ENCODE measurements around the gene EPS8L3. TPM values are rescaled to one million over a fixed set of nuclear protein-coding genes. Genes with fewer than 3 reads are reported as not detected.
A peak's percentile ranks its signal among the peaks of the same experiment; 100 is the strongest.

The EPS8L3 gene, protein sequence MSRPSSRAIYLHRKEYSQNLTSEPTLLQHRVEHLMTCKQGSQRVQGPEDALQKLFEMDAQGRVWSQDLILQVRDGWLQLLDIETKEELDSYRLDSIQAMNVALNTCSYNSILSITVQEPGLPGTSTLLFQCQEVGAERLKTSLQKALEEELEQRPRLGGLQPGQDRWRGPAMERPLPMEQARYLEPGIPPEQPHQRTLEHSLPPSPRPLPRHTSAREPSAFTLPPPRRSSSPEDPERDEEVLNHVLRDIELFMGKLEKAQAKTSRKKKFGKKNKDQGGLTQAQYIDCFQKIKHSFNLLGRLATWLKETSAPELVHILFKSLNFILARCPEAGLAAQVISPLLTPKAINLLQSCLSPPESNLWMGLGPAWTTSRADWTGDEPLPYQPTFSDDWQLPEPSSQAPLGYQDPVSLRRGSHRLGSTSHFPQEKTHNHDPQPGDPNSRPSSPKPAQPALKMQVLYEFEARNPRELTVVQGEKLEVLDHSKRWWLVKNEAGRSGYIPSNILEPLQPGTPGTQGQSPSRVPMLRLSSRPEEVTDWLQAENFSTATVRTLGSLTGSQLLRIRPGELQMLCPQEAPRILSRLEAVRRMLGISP
- total RNA-seq (2011; cell fraction: chromatin; rRNA removed; ENCODE audit: low replicate concordance): not detected in 2 replicates
- total RNA-seq (2011; cell fraction: nucleolus; rRNA removed): not detected in 2 replicates
- total RNA-seq (2011; cell fraction: nucleoplasm; rRNA removed): not detected in 2 replicates
- total RNA-seq (2014; rRNA removed) (not detected in 2 replicates), total RNA-seq (2014; rRNA removed; fragmentation: Illumina TruSeq; extraction: Trizol) (0.15 TPM in 1 of 2 replicates, not detected in the other), total RNA-seq (2015; rRNA removed; fragmentation: Illumina TruSeq; extraction: Trizol) (not detected in 2 replicates), total RNA-seq (2021) (0.42 and 0.51 TPM in 2 replicates), polyA plus RNA-seq (2011; rRNA removed) (0.13 and 0.14 TPM in 2 replicates), polyA plus RNA-seq (2014; fragmentation: Illumina TruSeq; extraction: Trizol) (0.09 and 0.61 TPM in 2 replicates), polyA plus RNA-seq (2014; fragmentation: Nextera tagmentation; extraction: Ambion mirVana) (not detected), polyA plus RNA-seq (2014; rRNA removed) (0.04 TPM in 1 of 2 replicates, not detected in the other), polyA minus RNA-seq (2011; rRNA and poly(A)+ RNA removed) (not detected in 2 replicates), Bru-seq, nascent RNA (percentile 7 among the genes with signal in this experiment), BruChase-seq, experiment 1, labeled RNA remaining after a 2-hour chase (not detected), BruChase-seq, experiment 2, labeled RNA remaining after a 6-hour chase (percentile 14 among the genes with signal in this experiment)
- polyA plus RNA-seq (2011; cell fraction: cytosol; rRNA removed): 0.07 and 0.16 TPM in 2 replicates
- 0.81 and 1.8 TPM in 2 replicates for polyA plus RNA-seq (2011; cell fraction: nucleus; rRNA removed)
- polyA plus RNA-seq (2012): 0.07 and 0.14 TPM in 2 replicates
- polyA minus RNA-seq (2011; cell fraction: cytosol; rRNA and poly(A)+ RNA removed): not detected in 2 replicates
- not detected in 2 replicates for polyA minus RNA-seq (2011; cell fraction: nucleus; rRNA and poly(A)+ RNA removed)
- long read RNA-seq, experiment 1: 0 reads
- long read RNA-seq, experiment 2: 0 reads
- long read RNA-seq, experiment 3: 0 reads

DNA sequence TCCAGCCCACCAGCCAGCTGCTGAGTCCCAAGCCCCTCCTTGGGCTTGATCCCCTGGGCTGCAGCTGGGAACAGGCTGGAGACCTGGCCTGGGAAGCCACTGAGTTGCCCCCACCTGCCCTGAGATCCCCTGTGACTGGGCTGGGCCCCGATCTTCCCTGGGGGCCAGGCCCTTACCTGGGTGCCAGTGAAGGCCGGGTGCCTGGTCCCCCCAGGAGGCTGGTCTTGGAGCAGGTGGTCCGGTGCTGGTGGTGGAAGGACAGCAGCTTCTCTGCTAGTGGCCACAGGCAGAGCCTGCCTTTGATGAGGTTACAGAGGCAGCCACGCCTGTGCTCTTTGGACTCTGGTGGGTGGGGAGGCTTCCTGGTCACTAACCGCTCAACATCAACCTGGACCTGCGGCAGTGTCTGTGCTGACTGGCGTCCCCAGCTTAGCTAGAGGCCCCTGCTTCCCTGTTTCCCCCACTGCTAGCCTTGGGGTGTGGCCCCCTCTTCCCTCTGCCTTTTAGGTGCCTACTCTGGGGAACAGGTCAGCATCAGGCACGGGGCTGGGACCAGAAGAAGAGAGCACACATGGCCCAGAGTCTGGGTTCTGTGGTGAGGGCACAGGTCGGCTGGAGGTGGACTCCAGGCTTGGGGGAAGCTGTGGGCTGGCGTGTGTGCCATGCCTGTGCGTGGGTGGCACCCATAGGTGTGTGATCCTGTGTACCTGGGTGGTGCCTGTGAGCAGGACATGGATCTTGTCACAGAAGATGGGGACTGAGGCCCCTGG, at the start of gene EPS8L3:
Gene EPS8L3, minus strand, starts transcription at position 278 of the 770 bp plus-strand sequence. CDS start 2,174 bp downstream, outside the sequence.
- intact Hi-C loops (cut with micrococcal nuclease) (no loop called here), in situ Hi-C loops (cut with MboI) (loop anchor here (5.0 kb wide), 1 partner anchor 217 kb away; the partner anchor contains the start of gene GNAI3)
- peak within 1 kb of the TSS; percentile 53 for H3K4me2 ChIP-seq (ENCODE audit: insufficient read depth, low read length)
- no peaks in the 10 kb centered on the region for H3K36me3 ChIP-seq (ENCODE audit: control insufficient read depth, insufficient read depth, low read length)
- FAIRE-seq (no peak), DNase-seq (ENCODE audit: extremely low read depth in 1 of 4, low spot score in 3 of 4) (no peak), ATAC-seq (no peak; the same call in 2 of the 3 replicates)
- no peaks in the 10 kb centered on the region for H3K79me2 ChIP-seq (ENCODE audit: control insufficient read depth, insufficient read depth, low read length)
- no peaks in the 10 kb centered on the region for H3K9me1 ChIP-seq (ENCODE audit: control insufficient read depth, insufficient read depth, low read length)
- H3K27me3 ChIP-seq (ENCODE audit: control insufficient read depth in 2 of 2, insufficient read depth in 2 of 2, low read length in 2 of 2): peaks cover 5 to 12% of the 10 kb centered on the region in 2 experiments
- no peaks in the 10 kb centered on the region for H4K20me1 ChIP-seq (replicated peaks; ENCODE audit: control insufficient read depth, insufficient read depth, low read length)
- no peak within 1 kb of the TSS for H3K4me3 ChIP-seq
- peaks cover 27% of the 10 kb centered on the region in 2 experiments for H3K4me1 ChIP-seq (replicated peaks in 1 of 2; ENCODE audit: control insufficient read depth in 2 of 2, insufficient read depth in 2 of 2, low read length in 2 of 2)
- H3K9ac ChIP-seq (ENCODE audit: insufficient read depth in 1 of 2, low read depth in 2 of 2, low read length in 2 of 2): peak within 1 kb of the TSS in 1 of 2 experiments; percentile 62; a peak in 3 of 4 replicates
- no TSS peak for BruUV-seq (replicated peaks)
- peak within 1 kb of the TSS; percentile 71; the same call in 2 of the 3 replicates for H3K27ac ChIP-seq (ENCODE audit: extremely low read depth, low read depth, low read length)
- 61% methylated on average over 11 of the region's 11 CpGs for WGBS (ENCODE audit: insufficient coverage, low coverage, missing lambda C conversion rate)
- H3K9me3 ChIP-seq (replicated peaks; ENCODE audit: control insufficient read depth, insufficient read depth, low read depth, low read length): no peaks in the 10 kb centered on the region
- H2AFZ ChIP-seq (ENCODE audit: low read depth, low read length): peak within 1 kb of the TSS; percentile 93
- POLR2A ChIA-PET: interaction anchor here (1.0 kb wide), 1 partner anchor 215 kb away, joined by 3 read pairs; no protein-coding TSS in a partner anchor
- CTCF ChIA-PET (ENCODE audit: low intra/inter-chr PET ratio): no interaction called here
- TF ChIP-seq ZFX (CRISPR knock-in tag; IDR thresholded peaks at IDR 0.05) (peak; percentile 54), CBFB (CRISPR knock-in tag; IDR thresholded peaks at IDR 0.05) (no peak), POLR2B (IDR thresholded peaks at IDR 0.05; ENCODE audit: low read depth, partially characterized antibody) (no peak), SMARCB1 (IDR thresholded peaks at IDR 0.05; ENCODE audit: insufficient read length, low read depth) (no peak), CEBPG (CRISPR knock-in tag; IDR thresholded peaks at IDR 0.05) (no peak), CEBPG (tag; conservative IDR thresholded peaks at IDR 0.05 in 1 of 2, IDR thresholded peaks at IDR 0.05 in 1 of 2) (no peak), JUN (IDR thresholded peaks at IDR 0.05; ENCODE audit: borderline replicate concordance, low read depth, low read length) (no peak), JUN (CRISPR knock-in tag; IDR thresholded peaks at IDR 0.05; ENCODE audit: borderline replicate concordance) (0 out of 2 replicates have a peak, but pooled peaks have one; percentile 33)
- TF ChIP-seq, protein P1, sequence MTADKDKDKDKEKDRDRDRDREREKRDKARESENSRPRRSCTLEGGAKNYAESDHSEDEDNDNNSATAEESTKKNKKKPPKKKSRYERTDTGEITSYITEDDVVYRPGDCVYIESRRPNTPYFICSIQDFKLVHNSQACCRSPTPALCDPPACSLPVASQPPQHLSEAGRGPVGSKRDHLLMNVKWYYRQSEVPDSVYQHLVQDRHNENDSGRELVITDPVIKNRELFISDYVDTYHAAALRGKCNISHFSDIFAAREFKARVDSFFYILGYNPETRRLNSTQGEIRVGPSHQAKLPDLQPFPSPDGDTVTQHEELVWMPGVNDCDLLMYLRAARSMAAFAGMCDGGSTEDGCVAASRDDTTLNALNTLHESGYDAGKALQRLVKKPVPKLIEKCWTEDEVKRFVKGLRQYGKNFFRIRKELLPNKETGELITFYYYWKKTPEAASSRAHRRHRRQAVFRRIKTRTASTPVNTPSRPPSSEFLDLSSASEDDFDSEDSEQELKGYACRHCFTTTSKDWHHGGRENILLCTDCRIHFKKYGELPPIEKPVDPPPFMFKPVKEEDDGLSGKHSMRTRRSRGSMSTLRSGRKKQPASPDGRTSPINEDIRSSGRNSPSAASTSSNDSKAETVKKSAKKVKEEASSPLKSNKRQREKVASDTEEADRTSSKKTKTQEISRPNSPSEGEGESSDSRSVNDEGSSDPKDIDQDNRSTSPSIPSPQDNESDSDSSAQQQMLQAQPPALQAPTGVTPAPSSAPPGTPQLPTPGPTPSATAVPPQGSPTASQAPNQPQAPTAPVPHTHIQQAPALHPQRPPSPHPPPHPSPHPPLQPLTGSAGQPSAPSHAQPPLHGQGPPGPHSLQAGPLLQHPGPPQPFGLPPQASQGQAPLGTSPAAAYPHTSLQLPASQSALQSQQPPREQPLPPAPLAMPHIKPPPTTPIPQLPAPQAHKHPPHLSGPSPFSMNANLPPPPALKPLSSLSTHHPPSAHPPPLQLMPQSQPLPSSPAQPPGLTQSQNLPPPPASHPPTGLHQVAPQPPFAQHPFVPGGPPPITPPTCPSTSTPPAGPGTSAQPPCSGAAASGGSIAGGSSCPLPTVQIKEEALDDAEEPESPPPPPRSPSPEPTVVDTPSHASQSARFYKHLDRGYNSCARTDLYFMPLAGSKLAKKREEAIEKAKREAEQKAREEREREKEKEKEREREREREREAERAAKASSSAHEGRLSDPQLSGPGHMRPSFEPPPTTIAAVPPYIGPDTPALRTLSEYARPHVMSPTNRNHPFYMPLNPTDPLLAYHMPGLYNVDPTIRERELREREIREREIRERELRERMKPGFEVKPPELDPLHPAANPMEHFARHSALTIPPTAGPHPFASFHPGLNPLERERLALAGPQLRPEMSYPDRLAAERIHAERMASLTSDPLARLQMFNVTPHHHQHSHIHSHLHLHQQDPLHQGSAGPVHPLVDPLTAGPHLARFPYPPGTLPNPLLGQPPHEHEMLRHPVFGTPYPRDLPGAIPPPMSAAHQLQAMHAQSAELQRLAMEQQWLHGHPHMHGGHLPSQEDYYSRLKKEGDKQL (CRISPR knock-in tag; IDR thresholded peaks at IDR 0.05; ENCODE audit: borderline replicate concordance): no peak
